ENCODE results near the gene SWAP70.

The SWAP70 gene

DNA sequence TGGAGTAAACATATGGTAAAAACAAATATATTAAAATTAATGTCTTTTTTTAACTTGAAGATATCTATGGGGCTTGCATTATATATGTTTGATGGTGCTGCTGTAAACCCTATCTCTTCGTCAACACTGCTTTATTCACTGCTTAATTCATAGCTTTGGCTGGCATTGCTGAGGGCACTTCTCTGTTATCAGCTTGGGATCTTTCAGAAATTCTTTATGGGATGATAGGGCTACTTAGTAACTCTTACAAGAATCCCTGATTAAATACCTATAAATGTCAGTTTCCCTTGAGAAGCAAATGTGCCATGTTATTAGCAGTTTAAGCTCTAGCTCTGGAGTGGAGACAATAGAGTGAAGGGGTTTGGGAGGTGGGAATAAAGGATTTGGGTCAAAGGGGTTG, 112.3 kb downstream of the SWAP70 start:
- DNase-seq (ENCODE audit: low spot score): no peak

DNA sequence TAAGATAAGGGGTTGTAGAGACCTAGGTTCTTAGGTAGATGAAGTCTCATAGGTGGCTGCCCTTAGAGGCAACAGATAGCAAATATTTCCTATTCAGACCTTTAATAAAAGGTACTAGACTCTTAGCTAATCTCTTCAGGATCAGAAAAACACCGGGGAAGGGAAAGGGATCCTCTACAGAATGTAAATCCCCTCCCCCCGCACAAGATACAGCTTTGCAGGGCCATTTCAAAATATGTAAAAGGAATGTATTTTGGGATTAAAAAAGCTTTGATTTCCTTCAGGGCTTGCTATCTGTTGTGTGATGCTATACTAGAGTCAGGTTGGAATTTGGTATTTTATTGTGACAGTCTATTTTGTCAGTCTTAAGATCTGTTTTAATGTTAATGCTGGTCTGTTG, 113.2 kb downstream of the SWAP70 start:
- no peak for DNase-seq (ENCODE audit: low spot score)

DNA sequence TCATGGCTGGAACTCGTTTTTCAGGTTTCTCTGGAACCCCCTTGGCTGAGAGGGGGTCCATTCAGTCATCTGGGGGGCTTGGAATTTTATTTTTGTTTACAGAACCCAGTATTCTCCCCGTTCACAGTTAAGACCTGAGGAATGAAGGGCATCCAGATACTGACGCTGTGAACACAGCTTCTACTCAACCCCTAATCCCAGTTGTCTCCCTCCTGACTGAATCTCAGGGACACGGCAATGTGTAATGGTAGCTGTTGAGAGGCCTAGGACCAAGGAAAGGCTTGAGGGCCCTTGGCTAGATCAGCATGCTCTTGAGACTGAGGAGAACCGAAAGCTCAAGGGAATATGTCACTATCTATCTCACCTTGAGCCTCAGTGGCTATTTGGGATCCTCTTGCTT, 113.6 kb downstream of the SWAP70 start:
- no peak for DNase-seq (ENCODE audit: low spot score)

DNA sequence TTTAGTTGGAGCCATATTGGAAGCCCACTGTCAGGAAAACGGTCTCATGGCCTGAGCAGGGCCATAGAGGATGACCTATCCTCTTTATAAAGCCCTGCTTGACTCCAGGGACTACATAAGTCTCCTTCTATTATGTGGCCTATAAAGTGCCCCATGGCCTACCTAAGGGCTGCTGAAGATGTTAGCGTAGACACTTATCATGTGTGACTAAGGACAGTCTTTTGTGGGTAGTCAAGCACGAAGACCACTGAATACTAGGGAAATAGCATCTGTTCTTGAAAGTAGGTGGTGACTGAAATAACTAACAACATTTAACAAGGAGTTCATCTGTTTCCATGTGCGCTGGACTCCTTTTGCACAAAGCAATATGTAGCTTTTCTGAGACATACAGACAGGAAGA, 117.1 kb downstream of the SWAP70 start:
- DNase-seq (ENCODE audit: low spot score): no peak

DNA sequence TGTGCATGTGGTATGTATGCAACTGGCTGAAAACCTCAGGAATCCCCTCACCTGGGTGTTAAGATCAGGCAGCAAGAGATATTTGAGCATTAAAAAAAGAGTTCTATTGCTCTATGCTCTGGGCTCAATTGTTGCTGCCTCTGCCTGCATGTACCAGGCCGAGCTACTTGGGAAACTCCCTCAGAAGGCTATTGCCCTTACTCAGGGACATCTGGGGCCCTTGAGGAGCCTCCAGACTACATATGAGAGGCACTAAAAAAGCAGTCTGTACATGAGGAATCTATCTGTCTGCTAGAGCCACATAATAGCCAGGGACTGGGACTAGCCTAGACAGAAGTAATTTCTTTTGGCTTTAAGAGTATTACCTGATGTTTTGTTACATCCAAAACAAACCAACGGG, 120.1 kb downstream of the SWAP70 start:
- no peak for DNase-seq (ENCODE audit: low spot score)

DNA sequence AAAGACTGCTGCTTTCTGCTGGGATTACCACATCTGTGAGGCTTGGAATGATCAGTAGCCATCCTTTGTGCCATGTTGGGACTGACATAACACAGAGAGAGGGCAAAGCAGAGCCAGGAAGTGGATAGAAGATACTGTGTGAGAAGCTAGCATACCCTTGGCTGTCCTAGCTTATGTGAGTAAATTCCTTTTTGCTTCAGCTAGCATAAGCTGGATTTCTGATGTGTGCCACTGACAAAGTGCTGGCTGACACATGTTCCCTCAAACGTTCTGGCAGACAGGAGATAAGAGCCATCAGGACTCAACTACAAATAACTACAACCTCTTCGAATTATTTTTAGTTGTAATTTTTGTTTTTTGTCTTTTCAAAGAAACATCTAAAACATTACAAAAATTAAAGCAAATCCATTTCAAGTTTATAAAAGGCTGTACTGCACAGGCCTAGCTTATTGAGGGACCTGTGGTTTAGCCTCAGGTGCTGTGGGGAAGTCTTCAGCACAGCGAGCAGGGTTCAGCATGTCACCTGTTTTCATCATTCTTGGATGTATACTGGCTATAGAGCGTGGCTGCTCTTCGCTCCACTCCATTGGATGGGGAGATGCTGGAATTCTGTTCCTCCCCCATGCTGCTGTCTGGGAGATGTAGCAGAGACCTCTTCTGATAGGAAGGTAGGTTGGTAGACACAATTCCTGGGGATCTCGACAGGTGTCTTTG, 120.9 kb downstream of the SWAP70 start:
- peak; percentile 32 for DNase-seq (ENCODE audit: low spot score)

DNA sequence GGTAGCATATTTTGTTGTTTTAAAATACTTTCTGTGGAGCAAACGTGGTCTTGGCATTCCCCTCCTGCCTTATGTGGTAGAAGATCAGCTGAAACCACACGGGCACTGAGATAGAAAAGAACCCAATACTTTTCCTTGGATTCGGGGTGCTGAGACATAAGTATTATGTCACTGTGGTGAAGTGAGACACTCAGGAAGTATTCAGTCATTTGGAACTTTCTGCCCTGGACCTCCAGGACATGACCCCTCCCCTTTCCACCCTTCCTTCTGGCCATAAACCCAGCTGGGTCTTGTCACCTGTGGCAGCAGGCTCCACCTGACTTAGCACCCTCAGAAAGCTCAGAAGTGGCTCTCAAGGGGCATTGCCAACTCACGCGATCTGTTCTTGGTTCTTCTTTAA, 123.4 kb downstream of the SWAP70 start:
- DNase-seq (ENCODE audit: low spot score): no peak

DNA sequence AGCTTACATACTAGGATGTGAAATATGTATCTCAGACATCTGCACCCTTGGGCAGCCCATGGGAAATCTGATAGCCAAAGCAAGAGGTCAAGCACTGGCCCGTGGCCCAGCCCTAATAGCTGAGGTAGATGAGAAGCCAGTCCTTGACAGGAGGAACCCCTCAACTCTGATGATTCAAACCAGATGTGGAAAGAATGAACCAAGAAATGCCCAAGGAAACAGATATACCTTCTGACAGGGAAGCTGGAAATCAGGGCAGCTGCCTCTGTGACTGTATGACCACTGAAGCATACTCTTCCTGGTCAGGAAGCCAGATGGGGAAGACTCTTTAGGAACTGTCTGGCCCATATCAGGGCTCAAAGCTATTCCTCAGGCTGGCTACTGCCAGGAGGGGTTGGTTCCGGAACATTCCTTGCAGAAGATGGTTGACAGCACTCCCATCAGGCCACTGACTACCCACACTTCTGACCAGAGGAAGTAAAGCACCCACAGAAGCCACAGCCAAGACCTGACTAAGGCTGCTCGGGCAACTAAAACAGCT, 124.2 kb downstream of the SWAP70 start:
- peak; percentile 32 for DNase-seq (ENCODE audit: low spot score)

DNA sequence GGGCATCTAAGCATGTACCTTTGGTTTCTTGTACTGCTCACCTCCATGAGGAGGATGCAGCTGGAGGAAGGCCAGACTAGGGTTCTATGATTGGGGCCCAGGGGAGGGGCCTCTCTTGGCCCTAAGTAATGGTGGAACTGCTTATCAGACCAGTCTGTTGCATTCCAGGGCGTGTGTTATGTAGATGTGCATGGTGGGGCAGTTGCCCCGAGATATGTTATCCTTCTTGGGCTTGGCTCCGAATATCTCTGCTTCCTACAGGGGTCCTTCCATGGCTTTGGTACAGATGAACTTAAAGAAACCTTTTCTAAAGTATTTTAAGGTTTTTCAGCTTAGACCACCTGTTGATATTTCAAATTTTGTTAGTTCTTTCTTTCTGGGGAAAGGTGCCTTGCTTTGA, 126.0 kb downstream of the SWAP70 start:
- no peak for DNase-seq (ENCODE audit: low spot score)

DNA sequence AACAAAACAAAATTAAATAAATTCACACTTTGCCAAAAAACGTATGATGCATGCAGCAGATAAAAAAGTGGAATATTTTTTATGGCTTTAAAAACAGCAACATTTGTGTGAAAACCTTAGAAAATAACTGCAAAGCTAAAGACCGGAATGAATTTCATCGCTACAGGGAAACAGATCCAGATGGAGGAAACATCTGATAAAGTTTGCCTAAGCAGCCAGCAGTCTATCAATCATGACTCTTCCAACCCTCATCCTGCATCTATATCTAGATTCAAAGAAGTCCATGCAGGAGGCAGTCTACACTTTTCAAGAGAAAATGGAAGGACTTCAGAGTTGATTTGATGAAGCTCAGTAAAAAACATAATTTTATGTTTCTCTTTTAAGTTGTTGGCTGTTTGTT, 126.8 kb downstream of the SWAP70 start:
- no peak for DNase-seq (ENCODE audit: low spot score)

DNA sequence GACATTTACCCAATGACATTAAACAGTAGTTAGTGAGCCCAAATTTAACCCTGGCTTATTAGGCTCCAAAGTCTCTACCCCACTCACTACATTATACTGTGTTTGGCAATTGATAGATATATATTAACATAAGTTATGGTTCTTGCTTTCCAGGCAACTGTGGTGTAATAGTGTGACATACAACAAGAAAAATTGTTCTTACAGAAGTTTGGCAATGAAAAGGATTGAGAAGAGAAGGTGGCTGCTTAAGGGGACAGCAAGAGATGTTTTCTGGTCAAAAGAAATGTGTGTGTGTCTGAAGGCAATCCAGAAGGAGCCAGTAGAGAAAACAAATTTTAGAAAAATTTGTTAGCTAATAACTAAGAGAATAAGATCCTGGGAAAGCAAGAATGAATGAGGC, 132.4 kb downstream of the SWAP70 start:
- no peak for DNase-seq (ENCODE audit: low spot score)

DNA sequence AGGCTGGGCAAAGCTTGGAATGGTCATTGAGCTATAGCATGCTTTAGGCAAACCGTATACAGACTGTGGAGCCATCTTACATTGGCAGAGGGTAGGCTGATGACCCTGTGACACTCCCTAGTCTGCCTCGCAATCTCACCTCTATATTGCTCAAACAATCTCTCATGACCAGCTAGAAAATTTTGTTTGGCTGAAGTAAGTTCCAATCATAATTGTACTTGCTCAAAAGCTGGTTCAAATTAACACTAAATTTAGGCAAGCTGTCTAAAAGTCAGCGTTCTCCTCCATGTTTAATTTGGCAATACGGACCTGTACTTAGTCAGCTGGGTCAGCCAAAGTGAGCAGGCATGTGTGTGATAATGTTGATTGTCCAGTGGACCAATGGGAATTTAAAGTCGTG, 133.0 kb downstream of the SWAP70 start:
- DNase-seq (ENCODE audit: low spot score): no peak

DNA sequence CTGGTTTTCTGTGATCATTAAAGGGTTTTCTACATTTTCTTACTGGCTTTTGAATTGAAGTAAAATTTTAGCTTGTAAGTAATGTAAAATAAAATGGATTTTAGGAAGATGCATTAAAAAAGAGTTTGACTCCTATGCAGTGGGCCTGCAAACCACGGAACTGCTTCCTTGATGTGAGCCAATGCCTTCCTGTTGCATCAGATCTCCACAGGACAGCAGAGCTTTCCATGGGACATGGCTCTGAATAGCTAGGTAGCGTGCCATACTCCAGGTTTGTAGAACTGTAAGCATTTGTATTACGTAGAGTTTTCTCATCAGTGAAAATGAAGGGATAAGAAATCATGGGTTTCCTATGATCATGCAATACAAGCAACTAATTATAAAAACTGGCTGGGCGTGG, 133.4 kb downstream of the SWAP70 start:
- no peak for DNase-seq (ENCODE audit: low spot score)

DNA sequence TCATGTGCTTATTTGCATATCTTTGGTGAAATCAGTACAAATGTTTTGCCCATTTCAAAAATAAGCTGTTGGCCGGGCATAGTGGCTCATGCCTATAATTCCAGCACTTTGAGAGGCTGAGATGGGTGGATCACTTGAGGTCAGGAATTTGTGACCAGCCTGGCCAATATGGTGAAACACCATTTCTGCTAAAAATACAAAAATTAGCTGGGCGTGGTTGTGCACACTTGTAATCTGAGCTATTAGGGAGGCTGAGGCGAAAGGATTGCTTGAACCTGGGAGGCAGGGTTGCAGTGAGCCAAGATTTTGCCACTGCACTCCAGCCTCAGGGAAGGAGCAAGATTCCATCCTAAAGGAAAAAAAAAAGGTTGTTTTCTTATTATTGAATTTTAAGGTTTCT, 136.0 kb downstream of the SWAP70 start:
- DNase-seq (ENCODE audit: low spot score): no peak

DNA sequence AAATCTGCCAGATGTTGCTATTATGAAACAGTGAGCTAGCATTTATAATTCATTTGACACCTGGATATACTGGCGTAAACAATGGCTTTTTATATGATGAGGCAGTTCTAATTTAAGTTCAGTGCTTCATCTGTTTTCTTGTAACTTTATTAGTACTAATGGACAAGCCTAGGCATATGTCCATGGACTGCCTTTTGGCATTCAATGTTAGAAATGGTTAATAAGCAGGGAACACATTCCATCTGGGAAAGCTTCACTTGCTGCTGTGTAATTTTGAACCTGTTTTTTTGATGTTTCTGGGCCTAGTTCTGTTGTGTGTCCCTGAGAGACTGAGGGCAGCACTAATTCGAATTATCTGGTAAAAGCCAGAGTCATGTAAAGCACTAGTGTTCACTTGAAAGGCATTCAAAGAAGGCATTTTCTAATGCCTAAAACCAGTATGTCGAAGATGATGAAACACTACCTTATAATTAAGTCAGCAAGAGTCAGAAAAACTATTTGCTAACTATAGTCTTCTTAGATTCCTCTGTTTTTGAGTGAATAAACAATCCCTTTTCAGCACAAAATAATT, 138.5 kb downstream of the SWAP70 start:
- DNase-seq (ENCODE audit: low spot score): no peak

Measured in Ammon's horn (tissue), 1 donor.